Dedifferentiated amniotic fluid mesenchymal stem cell (primary cell): ENCODE results near the gene KRTDAP.
"Not testable (repeated sequence)": the region's sequence is repeated elsewhere in the genome, so short reads cannot be mapped to it uniquely, and the experiment has no call there.

Source experiments
- DNase-seq: peaks from one replicate; pipeline ENCODE4 v3.0.0-alpha.2; 2016; ENCODE audit errors: extremely low spot score

Gene KRTDAP

GRCh38 chr19:35484252-35485036, 5.8 kb downstream of the KRTDAP start:
- DNase-seq, result no peak

- no peak for DNase-seq
Measured at GRCh38 chr19:35483089-35483488, 7.2 kb downstream of the KRTDAP start.

- no peak for DNase-seq
Measured at GRCh38 chr19:35478794-35479677, 11.2 kb downstream of the KRTDAP start.

GRCh38 chr19:35476149-35476548, 14.1 kb downstream of the KRTDAP start:
- DNase-seq, result no peak

GRCh38 chr19:35474594-35474993, 15.7 kb downstream of the KRTDAP start:
- DNase-seq, result not testable (repeated sequence)

- DNase-seq, result no peak
Measured at GRCh38 chr19:35474104-35474503, 16.2 kb downstream of the KRTDAP start.

GRCh38 chr19:35471946-35472345, 18.3 kb downstream of the KRTDAP start:
- DNase-seq, result no peak

GRCh38 chr19:35471075-35471474, 19.2 kb downstream of the KRTDAP start:
- not testable (repeated sequence) for DNase-seq

- DNase-seq, result no peak
Measured at GRCh38 chr19:35470128-35470527, 20.1 kb downstream of the KRTDAP start.

- no peak for DNase-seq
Measured at GRCh38 chr19:35468637-35469036, 21.6 kb downstream of the KRTDAP start.

- no peak for DNase-seq
Measured at GRCh38 chr19:35466259-35466658, 24.0 kb downstream of the KRTDAP start.

GRCh38 chr19:35462956-35463355, 27.3 kb downstream of the KRTDAP start:
- DNase-seq, result not testable (repeated sequence)

- DNase-seq, result no peak
Measured at GRCh38 chr19:35462476-35462953, 27.7 kb downstream of the KRTDAP start.

GRCh38 chr19:35461788-35462187, 28.5 kb downstream of the KRTDAP start:
- not testable (repeated sequence) for DNase-seq

GRCh38 chr19:35461060-35461459, 29.2 kb downstream of the KRTDAP start:
- no peak for DNase-seq

GRCh38 chr19:35460608-35461007, 29.7 kb downstream of the KRTDAP start:
- no peak for DNase-seq

GRCh38 chr19:35459414-35460082, 30.7 kb downstream of the KRTDAP start:
- DNase-seq, result no peak

- DNase-seq, result no peak
Measured at GRCh38 chr19:35458731-35459391, 31.4 kb downstream of the KRTDAP start.

- DNase-seq, result no peak
Measured at GRCh38 chr19:35458192-35458591, 32.1 kb downstream of the KRTDAP start.

GRCh38 chr19:35457173-35457572, 33.1 kb downstream of the KRTDAP start:
- DNase-seq, result no peak

GRCh38 chr19:35455616-35456201, 34.6 kb downstream of the KRTDAP start:
- no peak for DNase-seq
